ENCODE measurements around the gene NADSYN1.

NADSYN1 gene

DNA sequence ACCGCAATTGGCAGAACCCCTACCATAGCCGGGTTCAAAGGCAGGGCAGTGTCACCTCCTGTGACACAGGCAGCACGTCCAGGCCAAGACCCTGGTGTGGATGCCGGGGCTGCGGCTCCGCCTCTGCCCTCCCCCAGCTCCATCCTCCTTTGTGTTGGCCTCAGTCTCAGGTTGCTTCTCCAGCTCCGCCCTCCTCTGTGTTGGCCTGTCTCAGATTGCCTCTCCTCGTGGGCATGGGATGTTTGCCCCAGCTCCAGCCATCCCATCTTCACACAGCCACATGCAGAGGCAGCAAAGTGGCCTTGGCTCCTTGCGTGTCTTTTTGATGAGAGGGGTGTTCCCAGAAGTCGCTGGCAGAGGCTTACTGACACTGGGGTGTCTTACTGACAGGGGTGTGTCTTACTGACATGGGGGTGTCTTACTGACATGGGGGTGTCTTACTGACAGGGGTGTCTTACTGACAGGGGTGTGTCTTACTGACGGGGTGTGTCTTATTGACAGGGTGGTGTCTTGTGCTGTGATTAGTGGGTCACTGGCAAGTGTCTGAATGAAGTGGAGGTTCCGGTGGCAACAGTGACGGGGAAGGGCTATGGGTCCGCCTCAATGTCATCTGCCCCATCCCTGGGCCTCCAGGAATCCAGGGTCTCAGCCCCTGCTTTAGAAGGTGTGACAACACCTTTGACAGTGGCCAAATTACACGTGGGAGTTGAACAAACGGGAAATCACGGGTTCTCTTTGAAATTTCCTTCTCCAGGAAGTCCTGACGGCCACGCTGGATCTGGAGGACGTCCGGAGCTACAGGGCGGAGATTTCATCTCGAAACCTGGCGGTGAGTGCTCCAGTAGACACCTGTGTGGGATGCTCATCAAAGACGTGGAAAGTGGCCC is 24.9 kb downstream of the NADSYN1 start:
- H3K9ac ChIP-seq (ENCODE audit: low read length): no peak overlapping the region
- no peak overlapping the region for H2AFZ ChIP-seq (ENCODE audit: low read depth, low read length)
- no peaks in the 10 kb centered on the region for H4K20me1 ChIP-seq (ENCODE audit: insufficient read depth, low read length)
- peaks cover 53% of the 10 kb centered on the region for H3K36me3 ChIP-seq (replicated peaks; ENCODE audit: low read depth, low read length)
- H3K27me3 ChIP-seq (ENCODE audit: low read depth, low read length): no peaks in the 10 kb centered on the region
- TF ChIP-seq, protein P1, sequence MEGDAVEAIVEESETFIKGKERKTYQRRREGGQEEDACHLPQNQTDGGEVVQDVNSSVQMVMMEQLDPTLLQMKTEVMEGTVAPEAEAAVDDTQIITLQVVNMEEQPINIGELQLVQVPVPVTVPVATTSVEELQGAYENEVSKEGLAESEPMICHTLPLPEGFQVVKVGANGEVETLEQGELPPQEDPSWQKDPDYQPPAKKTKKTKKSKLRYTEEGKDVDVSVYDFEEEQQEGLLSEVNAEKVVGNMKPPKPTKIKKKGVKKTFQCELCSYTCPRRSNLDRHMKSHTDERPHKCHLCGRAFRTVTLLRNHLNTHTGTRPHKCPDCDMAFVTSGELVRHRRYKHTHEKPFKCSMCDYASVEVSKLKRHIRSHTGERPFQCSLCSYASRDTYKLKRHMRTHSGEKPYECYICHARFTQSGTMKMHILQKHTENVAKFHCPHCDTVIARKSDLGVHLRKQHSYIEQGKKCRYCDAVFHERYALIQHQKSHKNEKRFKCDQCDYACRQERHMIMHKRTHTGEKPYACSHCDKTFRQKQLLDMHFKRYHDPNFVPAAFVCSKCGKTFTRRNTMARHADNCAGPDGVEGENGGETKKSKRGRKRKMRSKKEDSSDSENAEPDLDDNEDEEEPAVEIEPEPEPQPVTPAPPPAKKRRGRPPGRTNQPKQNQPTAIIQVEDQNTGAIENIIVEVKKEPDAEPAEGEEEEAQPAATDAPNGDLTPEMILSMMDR (IDR thresholded peaks at IDR 0.05; ENCODE audit: low read depth, low read length): no peak
- no peak for TF ChIP-seq EZH2phosphoT487 (IDR thresholded peaks at IDR 0.05; ENCODE audit: low read depth)
- H3K4me1 ChIP-seq (ENCODE audit: low read length): no peaks in the 10 kb centered on the region
- no peak overlapping the region for H3K4me3 ChIP-seq (ENCODE audit: low read length)
- H3K79me2 ChIP-seq (ENCODE audit: low read length): no peaks in the 10 kb centered on the region
- H3K27ac ChIP-seq (ENCODE audit: low read length): no peak overlapping the region
- no peaks in the 10 kb centered on the region for H3K9me3 ChIP-seq (ENCODE audit: insufficient read depth, low read length)
- H3K4me2 ChIP-seq (ENCODE audit: low read length): no peak overlapping the region

DNA sequence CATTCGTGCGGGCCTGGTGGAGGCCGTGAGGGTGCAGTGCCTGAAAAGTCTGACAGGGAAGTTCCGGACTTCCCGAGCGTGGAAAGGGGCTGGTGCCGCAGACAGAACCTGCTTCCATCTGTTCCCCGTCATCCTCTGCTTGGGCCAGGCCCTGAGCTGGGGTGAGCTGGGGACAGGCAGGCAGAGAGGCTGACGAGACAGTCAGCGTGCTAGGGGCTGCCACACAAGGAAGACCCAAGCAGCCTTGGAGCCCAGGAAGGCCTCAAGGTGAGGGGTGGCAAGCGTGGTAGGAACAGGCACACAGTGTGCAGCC is 25.5 kb downstream of the NADSYN1 start:
- no peaks in the 10 kb centered on the region for H3K27me3 ChIP-seq (ENCODE audit: low read depth, low read length)
- H3K36me3 ChIP-seq (replicated peaks; ENCODE audit: low read depth, low read length): peaks cover 53% of the 10 kb centered on the region
- no peak overlapping the region for H3K27ac ChIP-seq (ENCODE audit: low read length)
- H2AFZ ChIP-seq (ENCODE audit: low read depth, low read length): no peak overlapping the region
- no peak for TF ChIP-seq EZH2phosphoT487 (IDR thresholded peaks at IDR 0.05; ENCODE audit: low read depth)
- TF ChIP-seq, protein P1 (IDR thresholded peaks at IDR 0.05; ENCODE audit: low read depth, low read length): no peak
- no peak overlapping the region for H3K4me2 ChIP-seq (ENCODE audit: low read length)
- H3K79me2 ChIP-seq (ENCODE audit: low read length): no peaks in the 10 kb centered on the region
- H4K20me1 ChIP-seq (ENCODE audit: insufficient read depth, low read length): 0 out of 2 replicates have a peak, but pooled peaks cover 2% of the 10 kb centered on the region
- no peak overlapping the region for H3K9ac ChIP-seq (ENCODE audit: low read length)
- H3K9me3 ChIP-seq (ENCODE audit: insufficient read depth, low read length): no peaks in the 10 kb centered on the region
- H3K4me1 ChIP-seq (ENCODE audit: low read length): no peaks in the 10 kb centered on the region
- H3K4me3 ChIP-seq (ENCODE audit: low read length): no peak overlapping the region

DNA sequence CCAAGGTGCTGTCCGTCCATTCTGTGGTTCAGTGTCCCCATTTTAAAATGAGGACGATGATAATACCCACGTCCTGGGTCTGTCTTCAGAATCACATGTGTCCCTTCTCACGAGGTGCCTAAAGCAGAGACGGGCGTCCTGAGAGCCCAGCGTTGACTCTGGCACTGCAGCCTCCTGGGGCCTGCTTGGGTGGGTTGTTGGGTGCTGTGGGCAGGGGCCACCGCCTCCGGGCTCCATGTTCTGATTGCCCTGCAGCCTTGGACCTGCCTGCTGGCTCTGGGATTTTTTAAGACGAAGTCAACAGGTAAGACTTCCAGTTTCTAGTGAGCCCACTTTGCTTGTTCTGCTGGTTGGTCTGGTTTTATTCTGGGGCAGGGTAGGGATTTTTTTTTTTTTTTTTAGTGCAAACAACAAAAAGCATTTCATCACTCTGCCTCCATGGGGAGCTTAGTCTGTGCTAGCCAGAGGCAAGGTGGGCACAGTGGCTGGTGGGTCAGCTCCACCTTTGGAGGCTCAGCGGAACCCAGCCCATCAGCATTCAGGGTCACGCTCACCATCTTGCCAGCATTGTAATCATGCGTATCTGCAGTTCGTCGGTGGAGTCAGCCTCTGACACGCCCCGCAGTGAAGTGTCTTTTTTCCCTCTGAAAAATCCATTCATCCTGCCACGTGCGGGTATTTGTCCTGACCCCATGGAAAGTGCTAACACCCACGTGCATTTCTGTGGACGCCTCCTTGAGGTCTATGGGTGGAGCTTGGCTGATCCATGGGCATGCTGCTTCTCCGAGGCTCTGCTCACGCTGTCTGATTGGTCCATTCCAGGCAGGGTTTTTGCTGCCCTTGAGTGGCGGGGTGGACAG is 28.3 kb downstream of the NADSYN1 start:
- Histone ChIP-seq H3K4me2 (ENCODE audit: low read length) (no peak overlapping the region), H3K27me3 (ENCODE audit: low read depth, low read length) (no peaks in the 10 kb centered on the region), H3K9me3 (ENCODE audit: insufficient read depth, low read length) (no peaks in the 10 kb centered on the region), H3K79me2 (ENCODE audit: low read length) (no peaks in the 10 kb centered on the region), H4K20me1 (ENCODE audit: insufficient read depth, low read length) (0 out of 2 replicates have a peak, but pooled peaks cover 7% of the 10 kb centered on the region), H3K4me3 (ENCODE audit: low read length) (no peak overlapping the region), H3K36me3 (replicated peaks; ENCODE audit: low read depth, low read length) (peaks cover 63% of the 10 kb centered on the region), H3K9ac (ENCODE audit: low read length) (no peak overlapping the region), H3K27ac (ENCODE audit: low read length) (no peak overlapping the region), H2AFZ (ENCODE audit: low read depth, low read length) (no peak overlapping the region), H3K4me1 (ENCODE audit: low read length) (no peaks in the 10 kb centered on the region)
- TF ChIP-seq EZH2phosphoT487 (IDR thresholded peaks at IDR 0.05; ENCODE audit: low read depth): no peak
- TF ChIP-seq, protein P1 (IDR thresholded peaks at IDR 0.05; ENCODE audit: low read depth, low read length): no peak

DNA sequence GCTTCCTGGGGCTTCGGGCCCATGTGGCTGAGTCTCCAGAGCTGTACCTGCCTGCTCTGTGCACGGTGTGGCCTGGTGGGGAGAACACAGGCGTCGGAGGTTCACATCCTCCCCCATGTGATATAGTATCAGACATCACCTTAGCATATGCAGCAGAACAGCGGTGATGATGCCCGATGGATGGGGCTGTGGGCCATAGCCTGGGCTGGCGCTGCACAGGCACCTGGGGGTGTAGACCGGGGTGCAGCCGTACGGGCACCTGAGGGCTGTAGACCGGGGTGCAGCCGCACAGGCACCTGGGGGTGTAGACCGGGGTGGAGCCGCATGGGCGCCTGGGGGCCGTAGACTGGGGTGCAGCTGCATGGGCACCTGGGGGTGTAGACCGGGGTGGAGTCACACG is 29.2 kb downstream of the NADSYN1 start:
- Histone ChIP-seq H3K36me3 (replicated peaks; ENCODE audit: low read depth, low read length) (peaks cover 62% of the 10 kb centered on the region), H3K9ac (ENCODE audit: low read length) (no peak overlapping the region), H3K27me3 (ENCODE audit: low read depth, low read length) (no peaks in the 10 kb centered on the region), H3K79me2 (ENCODE audit: low read length) (no peaks in the 10 kb centered on the region), H3K4me3 (ENCODE audit: low read length) (no peak overlapping the region), H3K27ac (ENCODE audit: low read length) (no peak overlapping the region), H2AFZ (ENCODE audit: low read depth, low read length) (no peak overlapping the region), H3K4me2 (ENCODE audit: low read length) (no peak overlapping the region), H3K9me3 (ENCODE audit: insufficient read depth, low read length) (no peaks in the 10 kb centered on the region), H3K4me1 (ENCODE audit: low read length) (no peaks in the 10 kb centered on the region), H4K20me1 (ENCODE audit: insufficient read depth, low read length) (0 out of 2 replicates have a peak, but pooled peaks cover 7% of the 10 kb centered on the region)
- TF ChIP-seq EZH2phosphoT487 (IDR thresholded peaks at IDR 0.05; ENCODE audit: low read depth): no peak
- TF ChIP-seq, protein P1 (IDR thresholded peaks at IDR 0.05; ENCODE audit: low read depth, low read length): no peak
